Stimulated activated CD4-positive, alpha-beta T cell treated with anti-CD3 and anti-CD28 coated beads, Interleukin-15, amount 100 ng/mL, for 1 hour (primary cell): ENCODE measurements around the gene LGALS7.
A peak's percentile ranks its signal among the peaks of the same experiment; 100 is the strongest.
"Not testable (repeated sequence)": the region's sequence is repeated elsewhere in the genome, so short reads cannot be mapped to it uniquely, and the experiment has no call there.

Experiments used
- DNase-seq, 2 donors: peaks; one replicate each; pipeline ENCODE4 v3.0.0-alpha.2; 2020; ENCODE audit warnings: low read depth in 1 of 2, low spot score in 1 of 2

LGALS7 gene

DNA sequence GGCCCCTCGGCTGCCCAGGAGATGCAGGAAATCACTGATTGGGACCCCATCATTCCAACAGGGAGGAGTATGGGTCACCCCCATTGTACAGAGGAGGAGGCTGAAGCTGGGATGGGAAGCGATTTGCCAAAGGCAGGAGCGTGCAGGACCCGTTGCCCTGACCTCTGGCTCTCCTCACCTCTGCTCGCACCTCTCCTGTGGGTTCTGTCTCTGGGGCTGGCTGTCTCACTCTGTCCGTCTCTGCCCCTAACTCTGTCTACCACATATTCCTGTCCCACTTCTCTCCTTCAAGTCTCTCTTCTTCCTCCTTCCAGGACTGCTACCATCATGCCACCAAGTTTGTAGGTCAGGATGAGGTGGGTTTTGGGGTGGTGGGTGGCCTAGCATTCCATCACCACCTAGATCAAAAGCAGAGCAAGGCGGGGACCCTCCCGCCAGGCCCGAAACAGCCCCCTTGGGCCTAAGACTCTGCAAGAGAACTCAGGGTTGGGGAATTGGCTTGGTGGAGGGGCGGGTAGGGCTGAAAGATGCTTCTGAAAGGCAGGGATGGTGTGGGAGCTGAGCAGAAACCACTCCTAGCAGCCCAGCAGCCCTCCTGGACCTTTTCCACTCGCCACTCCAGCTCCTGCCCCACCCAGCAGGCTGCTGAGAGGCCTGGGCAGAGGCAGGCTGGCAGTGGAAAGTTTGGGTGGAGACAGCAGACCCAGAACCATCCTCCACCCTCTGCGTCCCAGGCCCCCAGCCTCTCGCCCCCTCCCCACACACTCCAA is 1.0 kb upstream of the LGALS7 start:
- DNase-seq = no peak

DNA sequence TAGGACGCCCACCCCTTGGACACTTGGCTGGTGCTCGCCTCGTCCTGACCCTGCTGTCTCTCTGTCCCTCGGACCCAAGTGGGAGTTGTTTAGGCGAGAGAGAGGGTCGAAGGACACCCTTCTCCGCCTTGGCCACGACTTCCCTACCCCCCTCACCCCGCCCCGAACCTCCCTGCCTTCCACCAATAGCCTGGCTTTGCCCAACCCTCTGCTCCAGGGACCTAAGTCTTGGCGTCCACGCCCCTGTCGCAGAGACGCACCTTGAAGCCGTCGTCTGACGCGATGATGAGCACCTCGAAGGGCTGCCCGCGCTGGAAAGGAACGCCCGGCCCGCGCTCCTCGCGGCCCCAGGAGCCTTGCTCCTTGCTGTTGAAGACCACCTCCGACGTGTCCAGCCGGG is 1.7 kb downstream of the LGALS7 start:
- not testable (repeated sequence) for DNase-seq

DNA sequence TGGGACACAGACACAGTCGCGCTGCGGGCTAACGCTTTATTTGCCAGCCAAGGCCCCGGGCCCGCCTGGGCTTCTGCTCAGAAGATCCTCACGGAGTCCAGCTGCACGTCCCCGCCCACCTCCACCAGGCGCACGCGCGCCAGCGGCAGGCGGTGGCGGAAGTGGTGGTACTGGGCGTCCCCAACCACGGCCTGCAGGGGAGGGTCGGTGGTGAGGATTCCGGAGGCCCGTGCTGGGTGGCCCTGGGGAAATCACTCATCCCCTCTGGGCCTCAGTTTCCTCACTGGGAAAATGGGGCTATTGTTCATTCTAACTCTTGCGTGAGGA is 2.4 kb downstream of the LGALS7 start:
- DNase-seq = not testable (repeated sequence)

DNA sequence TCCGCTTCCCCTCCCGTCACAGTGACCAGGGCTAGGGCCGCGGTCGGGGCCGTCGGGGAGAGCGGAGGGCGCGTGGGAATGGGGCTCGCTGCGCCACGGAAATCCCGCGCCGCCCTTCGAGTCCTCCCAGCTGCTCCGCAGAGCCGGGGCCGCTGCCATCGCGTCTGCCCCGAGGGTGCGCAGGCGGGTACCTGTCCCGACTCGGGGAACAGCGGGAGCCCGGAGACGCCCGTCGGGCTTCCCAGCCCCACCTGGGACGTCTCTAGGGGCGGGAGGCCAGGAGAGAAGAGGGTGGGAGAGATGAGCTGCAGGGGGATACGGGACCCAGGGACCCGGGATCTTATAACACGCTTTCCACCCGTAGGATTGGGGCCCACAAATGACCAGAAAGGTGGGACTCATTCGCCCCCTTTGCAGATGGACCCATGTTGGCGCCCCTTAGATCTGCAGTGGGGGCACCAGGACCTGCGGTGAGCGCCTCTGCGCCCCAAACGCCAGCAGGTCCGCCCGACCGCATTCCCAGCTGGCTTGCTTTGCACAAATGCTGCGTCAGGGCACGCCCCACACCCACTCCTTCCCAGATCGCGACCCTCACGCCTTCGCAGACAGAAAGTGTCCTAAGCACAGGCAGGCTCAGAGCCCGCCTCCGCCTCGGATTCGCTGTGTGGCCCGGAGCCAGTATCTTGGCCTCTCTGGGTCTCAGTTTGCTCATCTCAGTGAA is 2.9 kb downstream of the LGALS7 start:
- DNase-seq = not testable (repeated sequence)

DNA sequence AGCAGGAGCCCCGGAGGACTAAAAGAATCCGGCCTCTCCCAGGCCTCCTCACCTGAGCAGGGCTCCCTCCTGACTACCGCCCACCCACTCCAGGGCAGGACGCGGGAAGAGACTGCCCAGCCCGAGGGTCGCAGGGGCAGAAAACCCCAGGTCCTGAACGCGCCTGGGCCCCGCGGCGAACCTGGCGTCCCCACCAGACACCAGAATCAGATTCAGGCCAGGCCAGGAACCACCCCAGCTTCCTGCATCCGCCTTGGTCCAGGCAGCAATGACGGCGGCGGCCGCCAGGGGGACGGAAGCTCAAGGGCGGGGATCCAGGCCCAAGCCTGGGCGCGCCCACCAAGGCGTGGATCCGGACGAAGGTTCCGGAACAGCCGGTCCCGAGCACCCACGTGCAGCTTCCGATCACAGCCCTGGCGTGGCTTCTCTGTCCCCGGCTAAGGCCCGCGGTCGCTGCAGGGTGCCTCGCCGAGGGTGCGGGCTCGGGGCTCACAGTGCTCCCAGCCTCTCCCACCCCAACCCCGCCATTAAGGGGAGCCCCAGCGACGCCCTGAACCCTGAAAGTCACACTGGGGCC is 3.6 kb downstream of the LGALS7 start:
- peak; percentile 84 to 86 for DNase-seq

DNA sequence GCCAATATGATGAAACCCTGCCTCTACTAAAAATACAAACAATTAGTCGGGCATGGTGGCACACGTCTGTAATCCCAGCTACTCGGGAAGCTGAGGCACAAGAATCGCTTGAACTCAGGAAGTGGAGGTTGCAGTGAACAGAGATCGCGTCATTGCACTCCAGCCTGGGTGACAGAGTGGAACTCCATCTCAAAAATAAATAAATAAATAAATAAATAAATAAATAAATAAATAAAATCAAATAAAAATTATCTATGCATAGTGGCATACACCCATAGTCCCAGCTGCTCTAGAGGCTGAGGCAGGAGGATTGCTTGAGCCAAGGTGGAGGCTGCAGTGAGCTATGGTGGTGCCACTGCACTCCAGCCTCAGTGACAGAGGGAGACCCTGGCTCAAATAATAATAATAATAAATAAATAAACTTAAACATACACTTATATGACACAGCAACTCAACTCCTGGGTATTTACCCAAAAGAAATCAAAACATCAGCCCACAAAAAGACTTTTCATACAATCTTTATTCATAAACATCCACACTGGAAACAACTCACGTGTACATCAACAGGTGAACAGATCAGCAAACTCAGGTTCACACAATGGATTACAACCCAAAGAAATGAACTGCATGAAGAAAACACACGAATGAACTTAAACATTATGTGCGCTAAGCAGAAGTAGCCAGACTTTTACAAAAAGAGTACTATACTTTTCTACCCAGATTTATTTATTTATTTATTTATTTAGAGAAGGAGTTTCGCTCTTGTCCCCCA is 6.9 kb downstream of the LGALS7 start:
- no peak for DNase-seq

DNA sequence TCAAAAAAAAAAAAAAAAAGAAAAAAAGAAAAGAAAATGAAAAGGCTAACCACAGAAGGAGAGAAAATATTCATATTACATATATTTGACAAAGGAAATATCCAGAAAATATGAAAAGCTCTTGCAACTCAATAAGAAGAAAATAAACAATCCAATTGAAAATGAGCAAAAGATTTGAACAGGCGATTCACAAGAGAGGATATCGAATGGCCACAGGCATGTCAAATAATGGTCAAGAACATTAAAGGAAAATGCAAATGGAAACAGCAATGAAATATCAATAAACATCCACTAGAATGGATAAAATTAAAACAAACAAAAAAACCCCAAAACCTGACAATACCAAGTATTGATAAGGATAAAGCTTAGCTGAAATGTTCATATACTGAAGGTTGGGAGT is 8.1 kb downstream of the LGALS7 start:
- no peak for DNase-seq

DNA sequence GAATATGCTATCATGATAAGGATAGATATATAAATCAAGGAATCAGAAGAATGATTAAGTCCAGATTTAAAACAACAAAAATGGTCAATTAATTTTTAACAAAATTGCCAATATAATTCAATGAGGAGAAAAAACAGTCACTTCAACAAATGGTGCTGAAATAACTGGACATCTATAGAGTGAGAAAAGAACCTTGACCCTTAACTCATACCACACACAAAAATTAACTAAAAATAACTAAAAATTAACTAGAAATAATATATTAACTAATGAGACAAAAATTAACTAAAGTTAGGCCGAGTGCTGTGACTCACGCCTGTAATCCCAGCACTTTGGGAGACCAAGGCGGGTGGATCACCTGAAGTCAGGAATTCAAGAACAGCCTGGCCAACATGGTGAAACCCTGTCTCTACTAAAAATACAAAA is 9.5 kb downstream of the LGALS7 start:
- no peak for DNase-seq

DNA sequence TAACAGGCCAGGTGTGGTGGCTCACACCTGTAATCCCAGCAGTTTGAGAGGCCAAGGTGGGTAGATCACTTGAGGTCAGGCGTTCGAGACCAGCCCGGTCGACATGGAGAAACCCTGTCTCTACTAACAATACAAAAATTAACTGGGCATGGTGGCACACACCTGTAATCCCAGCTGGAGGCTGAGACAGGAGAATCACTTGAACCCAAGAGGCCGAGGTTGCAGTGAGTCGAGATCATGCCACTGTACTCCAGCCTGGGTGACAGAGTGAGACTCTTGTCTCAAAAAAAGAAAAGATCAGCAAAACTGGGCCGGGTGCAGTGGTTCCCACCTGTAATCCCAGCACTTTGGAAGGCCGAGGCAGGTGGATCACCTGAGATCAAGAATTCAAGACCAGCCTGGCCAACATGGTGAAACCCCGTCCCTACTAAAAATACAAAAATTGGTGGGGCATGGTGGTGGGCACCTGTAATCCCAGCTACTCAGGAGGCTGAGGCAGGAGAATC is 11.4 kb downstream of the LGALS7 start:
- not testable (repeated sequence) for DNase-seq

DNA sequence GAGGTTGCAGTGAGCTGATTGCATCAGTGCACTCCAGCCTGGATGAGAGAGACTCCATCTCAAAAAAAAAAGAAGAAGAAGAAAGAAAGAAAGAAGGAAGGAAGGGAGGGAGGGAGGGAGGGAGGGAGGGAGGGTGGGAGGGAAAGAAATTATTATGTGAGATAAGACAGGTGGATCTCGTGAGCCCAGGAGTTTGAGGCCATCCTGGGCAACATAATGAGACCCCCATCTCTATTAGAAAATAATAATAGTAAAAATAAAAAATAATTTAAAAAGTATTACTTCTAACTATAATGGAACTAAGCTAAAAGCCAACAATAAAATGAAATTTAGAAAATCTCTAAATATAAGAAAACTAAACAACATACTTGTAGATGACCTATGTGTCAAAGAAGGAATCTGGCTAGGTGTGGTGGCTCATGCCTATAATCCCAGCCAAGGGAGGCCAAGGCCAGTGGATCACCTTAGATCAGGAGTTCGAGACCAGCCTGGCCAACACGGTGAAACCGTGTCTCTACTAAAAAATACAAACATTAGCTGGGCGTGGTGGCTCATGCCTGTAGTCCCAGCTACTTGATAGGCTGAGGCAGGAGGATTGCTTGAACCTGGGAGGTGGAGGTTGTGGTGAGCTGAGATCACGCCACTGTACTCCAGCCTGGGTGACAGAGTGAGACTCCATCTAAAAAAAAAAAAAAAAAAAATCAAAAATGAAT is 12.4 kb downstream of the LGALS7 start:
- DNase-seq = not testable (repeated sequence)

DNA sequence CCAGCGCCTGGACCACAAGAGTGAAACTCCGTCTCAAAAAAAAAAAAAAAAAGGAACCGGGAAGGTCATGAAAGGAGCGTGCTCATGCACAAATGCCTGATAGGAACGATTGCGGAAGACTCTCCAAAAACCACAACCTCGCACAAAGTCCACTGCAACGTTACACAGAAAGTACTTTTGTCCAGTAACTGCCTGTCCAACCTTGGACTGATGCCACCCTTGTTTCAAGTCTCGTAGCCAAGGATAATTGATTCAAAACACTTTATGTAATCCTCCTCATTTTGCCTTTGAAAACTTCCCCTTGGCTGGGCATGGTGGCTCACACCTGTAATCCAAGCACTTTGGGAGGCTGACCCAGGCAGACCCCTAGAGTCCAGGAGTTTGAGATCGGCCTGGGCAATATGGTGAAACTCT is 13.7 kb downstream of the LGALS7 start:
- no peak for DNase-seq

DNA sequence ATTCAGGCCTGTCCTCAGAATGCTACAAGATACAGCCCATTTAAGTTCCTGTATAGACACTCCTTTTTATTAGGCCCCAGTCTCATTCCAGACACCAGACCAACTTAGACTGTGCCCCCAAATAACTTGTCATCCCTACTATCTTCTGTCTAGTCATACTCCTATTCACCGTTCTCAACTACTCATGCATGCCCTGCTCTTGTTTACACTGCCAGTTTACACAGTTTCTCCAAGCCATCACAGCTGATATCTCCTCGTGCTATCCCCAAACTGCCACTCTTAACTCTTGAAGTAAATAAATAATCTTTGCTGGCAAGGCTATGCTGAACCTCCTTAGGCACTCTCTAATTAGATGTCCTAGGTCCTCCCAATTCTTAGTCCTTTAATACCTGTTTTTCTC is 19.1 kb downstream of the LGALS7 start:
- not testable (repeated sequence) for DNase-seq

DNA sequence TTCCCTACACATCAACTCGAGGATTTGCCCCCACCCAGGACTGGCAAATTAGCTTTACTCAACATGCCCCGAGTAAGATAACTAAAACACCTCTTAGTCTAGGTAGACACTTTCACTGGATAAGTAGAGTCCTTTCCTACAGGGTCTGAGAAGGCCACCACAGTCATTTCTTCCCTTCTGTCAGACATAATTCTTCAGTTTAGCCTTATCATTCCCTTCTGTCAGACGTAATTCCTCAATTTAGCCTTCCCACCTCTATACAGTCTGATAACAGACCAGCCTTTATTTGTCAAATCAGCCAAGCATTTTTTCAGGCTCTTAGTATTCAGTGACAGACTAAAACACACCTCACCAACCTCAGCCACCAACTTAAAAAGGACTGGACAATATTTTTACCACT is 19.5 kb downstream of the LGALS7 start:
- DNase-seq = not testable (repeated sequence)

DNA sequence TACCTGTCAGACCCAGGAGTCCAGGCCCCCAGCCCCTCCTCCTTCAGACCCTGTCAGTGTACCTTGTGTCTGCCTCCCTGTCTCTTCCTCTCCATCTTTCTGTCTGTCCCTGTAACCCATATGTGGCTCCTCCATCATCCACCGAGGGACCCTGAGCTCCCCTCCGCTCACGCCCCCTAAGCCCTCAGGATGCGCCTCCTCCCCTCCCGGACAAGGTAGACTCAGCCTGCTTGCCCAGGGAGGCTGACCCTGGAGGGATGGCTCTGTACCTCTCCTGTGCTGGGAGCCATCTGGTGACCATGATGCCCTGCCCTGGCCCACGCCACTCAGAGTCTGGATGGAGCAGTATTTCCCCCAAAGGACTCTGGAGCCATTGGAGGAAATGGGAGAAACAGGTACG is 28.0 kb downstream of the LGALS7 start:
- no peak for DNase-seq

DNA sequence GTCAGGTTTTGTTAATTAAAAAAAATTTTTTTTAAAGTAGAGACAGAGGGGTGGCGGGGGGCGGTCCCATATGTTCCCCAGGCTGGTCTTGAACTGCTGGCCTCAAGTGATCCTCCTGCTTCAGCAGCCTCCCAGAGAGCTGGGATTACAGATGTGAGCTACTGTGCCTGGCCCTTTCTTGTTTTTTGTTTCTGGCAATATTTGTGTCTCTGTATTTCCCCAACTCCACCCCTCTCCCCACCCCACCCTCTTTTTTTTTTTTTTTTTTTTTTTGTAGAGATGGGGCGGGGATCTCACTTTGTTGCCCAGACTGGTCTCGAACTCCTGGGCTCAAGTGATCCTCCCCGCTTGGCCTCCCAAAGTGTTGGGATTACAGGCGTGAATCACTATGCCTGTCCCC is 28.4 kb downstream of the LGALS7 start:
- no peak for DNase-seq

DNA sequence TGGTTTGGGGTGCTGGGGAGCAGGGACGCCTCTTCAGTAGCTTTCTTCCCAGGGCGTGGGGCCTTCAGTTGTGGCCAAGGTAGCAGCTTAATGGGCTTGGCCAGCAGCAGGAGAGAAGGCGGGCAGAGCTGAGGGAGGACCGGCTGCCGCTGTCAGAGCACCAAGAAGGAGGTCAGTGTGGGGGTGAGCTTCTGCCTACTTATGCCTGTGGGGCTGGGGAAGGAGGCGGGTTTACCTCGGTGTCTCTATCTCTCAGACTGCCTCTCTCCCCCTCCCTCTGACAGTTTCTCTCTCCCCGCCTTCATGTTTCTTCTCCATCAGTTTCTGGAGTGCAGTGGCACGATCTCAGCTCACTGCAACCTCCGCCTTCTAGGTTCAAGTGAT is 29.0 kb downstream of the LGALS7 start, which contains the start of gene CAPN12:
CAPN12 (minus strand) TSS at position 177 of the 384 bp plus-strand sequence. CDS start 309 bp downstream, outside the sequence.
- DNase-seq = no peak

DNA sequence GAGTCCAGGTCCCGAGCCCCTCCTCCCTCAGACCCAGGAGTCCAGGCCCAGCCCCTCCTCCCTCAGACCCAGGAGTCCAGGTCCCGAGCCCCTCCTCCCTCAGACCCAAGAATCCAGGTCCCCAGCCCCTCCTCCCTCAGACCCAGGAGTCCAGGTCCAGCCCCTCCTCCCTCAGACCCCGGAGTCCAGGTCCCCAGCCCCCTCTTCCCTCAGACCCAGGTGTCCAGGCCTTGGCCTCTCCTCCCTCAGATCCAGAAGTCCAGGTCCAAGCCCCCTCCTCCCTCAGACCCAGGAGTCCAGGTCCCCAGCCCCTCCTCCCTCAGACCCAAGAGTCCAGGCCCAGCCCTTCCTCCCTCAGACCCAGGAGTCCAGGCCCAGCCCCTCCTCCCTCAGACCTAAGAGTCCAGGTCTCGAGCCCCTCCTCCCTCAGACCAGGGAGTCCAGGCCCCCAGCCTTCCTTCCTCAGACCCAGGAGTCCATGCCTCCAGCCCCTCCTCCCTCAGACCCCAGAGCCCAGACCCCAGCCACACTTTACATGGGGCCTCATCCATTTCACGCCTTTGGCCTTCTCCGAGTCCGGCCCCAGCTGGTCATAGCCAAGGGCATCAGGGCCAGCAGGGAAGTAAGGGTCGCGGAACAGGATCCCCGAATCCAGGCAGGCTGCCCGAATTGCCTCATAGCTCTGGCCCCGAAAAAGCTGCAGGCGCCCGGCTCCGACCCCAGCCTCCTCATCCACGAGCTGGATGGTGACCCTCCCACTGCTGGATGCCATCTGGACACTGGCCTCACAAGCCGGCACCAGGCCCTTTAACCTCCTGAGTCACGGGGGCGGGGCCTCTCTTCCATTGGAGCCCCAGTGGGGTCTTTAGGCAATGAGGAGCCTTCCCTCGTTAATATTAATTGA is 29.7 kb downstream of the LGALS7 start:
- DNase-seq = no peak

DNA sequence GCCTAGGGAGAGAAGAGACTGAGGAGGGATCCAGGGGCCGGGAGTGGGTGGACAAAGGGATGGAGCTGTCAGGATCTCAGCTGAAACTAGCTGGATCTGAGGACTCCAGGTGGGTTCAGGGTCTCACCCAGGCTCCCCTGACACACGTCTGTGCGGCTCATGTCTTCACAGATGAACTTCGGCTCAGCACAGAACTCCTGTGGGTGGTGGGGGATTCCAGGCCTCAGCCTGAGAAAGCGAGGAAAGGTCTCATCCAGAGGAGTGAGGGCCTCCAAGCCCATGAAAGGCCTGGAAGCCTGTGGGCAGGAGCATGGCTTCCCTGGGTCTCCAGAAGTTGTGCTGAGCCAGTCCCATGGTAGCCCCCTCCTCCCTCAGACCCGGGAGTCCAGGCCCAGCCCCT is 30.4 kb downstream of the LGALS7 start:
- no peak for DNase-seq

DNA sequence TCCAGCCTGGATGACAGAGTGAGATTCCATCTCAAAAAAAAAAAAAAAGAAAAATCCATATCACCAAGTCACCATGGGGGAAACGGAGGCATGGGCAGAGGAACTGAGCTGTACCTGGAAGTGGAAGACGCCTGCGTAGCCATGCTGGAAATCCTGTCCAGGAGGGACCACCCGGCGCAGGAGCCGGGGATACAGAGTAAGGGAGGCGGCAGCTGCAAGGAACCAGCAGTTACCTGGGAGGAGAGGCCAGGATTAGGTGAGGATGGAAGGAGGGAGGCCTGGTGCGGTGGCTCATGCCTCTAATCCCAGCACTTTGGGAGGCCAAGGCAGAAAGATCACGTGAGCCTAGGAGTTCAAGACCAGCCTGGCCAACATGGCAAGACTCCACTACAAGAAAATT is 31.0 kb downstream of the LGALS7 start:
- no peak for DNase-seq

DNA sequence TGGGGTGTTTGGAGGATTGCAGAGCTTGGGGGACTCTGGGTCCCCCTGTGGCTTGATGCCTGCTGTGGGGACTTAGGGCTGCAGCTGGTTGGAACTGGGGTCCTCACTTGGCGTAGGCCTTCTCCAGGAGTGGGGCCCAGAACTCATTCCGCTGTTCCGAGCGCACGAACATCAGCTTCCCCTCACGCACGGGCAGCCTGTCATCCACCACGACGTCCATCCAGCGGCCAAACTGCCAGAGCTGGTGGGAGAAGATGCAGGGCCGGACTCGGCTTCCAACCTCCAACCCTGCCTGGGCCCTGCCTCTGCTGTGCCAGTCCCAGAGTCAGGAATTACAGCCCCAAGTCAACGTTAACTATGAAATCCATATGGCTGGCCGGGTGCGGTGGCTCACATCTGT is 31.6 kb downstream of the LGALS7 start:
- no peak for DNase-seq
